Neural cell (in vitro differentiated cells): ENCODE data around the gene CXCR5. TPM values are rescaled to one million over a fixed set of nuclear protein-coding genes. Genes with fewer than 3 reads are reported as not detected.

Experiments used
- H2AFZ ChIP-seq: fragments of 200-600, 300-800 bp; sonication (generic), shearing (Covaris generic); 2 replicates; pipeline ENCODE4 v1.6.0; 2014; ENCODE audit warnings: low read depth, mild to moderate bottlenecking, antibody characterized with exemption, low read length, moderate library complexity
- H3F3A ChIP-seq: fragments of 200-600 bp; shearing (Covaris generic); 2 replicates; pipeline ENCODE4 v1.6.1; 2016; ENCODE audit warnings: mild to moderate bottlenecking, moderate library complexity, mixed read lengths, antibody characterized with exemption, low read length; ENCODE audit not compliant: insufficient read depth, poor library complexity, severe bottlenecking
- H3K27ac ChIP-seq: fragments of 200-600, 300-800 bp; sonication (generic), shearing (Covaris generic); 2 replicates; pipeline ENCODE4 v1.5.1; 2014; ENCODE audit warnings: mild to moderate bottlenecking, low read length, moderate library complexity
- H3K27me3 ChIP-seq: fragments of 300-800, 200-600 bp; sonication (generic), shearing (Covaris generic); 2 replicates; pipeline ENCODE4 v1.6.0; 2014; ENCODE audit warnings: mild to moderate bottlenecking, low read depth, low read length, moderate library complexity; ENCODE audit not compliant: insufficient read depth
- H3K36me3 ChIP-seq: fragments of 300-800, 200-600 bp; sonication (generic), shearing (Covaris generic); 2 replicates; pipeline ENCODE4 v1.5.1; 2014; ENCODE audit warnings: mild to moderate bottlenecking, antibody characterized with exemption, low read length, moderate library complexity; ENCODE audit not compliant: insufficient read depth
- H3K4me2 ChIP-seq: fragments of 300-800, 200-600 bp; sonication (generic), shearing (Covaris generic); 2 replicates; pipeline ENCODE4 v1.6.0; 2014; ENCODE audit warnings: mild to moderate bottlenecking, low read length
- H3K4me3 ChIP-seq: fragments of 300-800, 200-600 bp; sonication (generic), shearing (Covaris generic); 2 replicates; pipeline ENCODE4 v1.5.1; 2014; ENCODE audit warnings: mild to moderate bottlenecking, low read length, moderate library complexity
- H3K79me2 ChIP-seq: fragments of 200-600 bp; shearing (Covaris generic); replicated peaks from 2 replicates; pipeline ENCODE4 v1.6.0; 2014; ENCODE audit warnings: mild to moderate bottlenecking, low read length, moderate library complexity; ENCODE audit not compliant: insufficient read depth
- H3K9ac ChIP-seq: fragments of 300-800, 200-600 bp; sonication (generic), shearing (Covaris generic); 2 replicates; pipeline ENCODE4 v1.6.1; 2016; ENCODE audit warnings: mild to moderate bottlenecking, low read length, mixed read lengths
- H3K9me2 ChIP-seq: fragments of 200-600 bp; shearing (Covaris generic); 2 replicates; pipeline ENCODE4 v1.6.1; 2016; ENCODE audit warnings: mild to moderate bottlenecking, low read length, mixed read lengths; ENCODE audit not compliant: insufficient read depth
- H3K9me3 ChIP-seq: fragments of 200-600, 300-800 bp; sonication (generic), shearing (Covaris generic); 2 replicates; pipeline ENCODE4 v1.6.1; 2016; ENCODE audit warnings: mild to moderate bottlenecking, mixed run types, low read length, moderate library complexity, mixed read lengths
- H4K20me1 ChIP-seq: fragments of 200-600 bp; shearing (Covaris generic); 2 replicates; pipeline ENCODE4 v1.6.1; 2016; ENCODE audit warnings: mild to moderate bottlenecking, mixed run types; ENCODE audit not compliant: insufficient read depth
- CTCF ChIP-seq: fragments of 450-650 bp; IDR thresholded peaks from 2 replicates; pipeline ENCODE4 v1.5.1; 2014; ENCODE audit warnings: antibody characterized with exemption, mild to moderate bottlenecking, moderate library complexity; ENCODE audit not compliant: poor library complexity, severe bottlenecking
- EP300 ChIP-seq: fragments of 450-650 bp; conservative IDR thresholded peaks from 2 replicates; pipeline ENCODE4 v1.6.1; 2014; ENCODE audit warnings: antibody characterized with exemption, mild to moderate bottlenecking, moderate library complexity; ENCODE audit not compliant: poor library complexity, severe bottlenecking
- EZH2 ChIP-seq: fragments of 200-600, 300-800 bp; shearing (Covaris generic), sonication (generic); IDR thresholded peaks from 2 replicates; pipeline ENCODE4 v1.6.1; 2014; ENCODE audit warnings: antibody characterized with exemption, low read length, borderline replicate concordance, mild to moderate bottlenecking; ENCODE audit not compliant: insufficient read depth, poor library complexity, severe bottlenecking
- MXI1 ChIP-seq: fragments of 450-650 bp; conservative IDR thresholded peaks from 2 replicates; pipeline ENCODE4 v1.6.1; 2014; ENCODE audit warnings: antibody characterized with exemption, mild to moderate bottlenecking; ENCODE audit not compliant: poor library complexity, severe bottlenecking
- POLR2AphosphoS5 ChIP-seq: IDR thresholded peaks from 2 replicates; pipeline ENCODE4 v1.6.1; 2012
- RAD21 ChIP-seq: fragments of 450-650 bp; conservative IDR thresholded peaks from 2 replicates; pipeline ENCODE4 v1.6.1; 2014; ENCODE audit warnings: antibody characterized with exemption, mild to moderate bottlenecking, moderate library complexity
- REST ChIP-seq: IDR thresholded peaks from 2 replicates; pipeline ENCODE4 v1.6.1; 2012; ENCODE audit warnings: borderline replicate concordance
- SMC3 ChIP-seq: fragments of 450-650 bp; conservative IDR thresholded peaks from 2 replicates; pipeline ENCODE4 v1.6.1; 2014; ENCODE audit warnings: antibody characterized with exemption, mild to moderate bottlenecking, moderate library complexity; ENCODE audit not compliant: poor library complexity
- TAF1 ChIP-seq: IDR thresholded peaks from 2 replicates; pipeline ENCODE4 v1.6.1; 2012; ENCODE audit warnings: low read depth
- polyA plus RNA-seq: library from polyadenylated mRNA; depleted of rRNA; stranded (reverse); fragments of >200 nt; gene quantifications from 2 replicates; pipeline ENCODE4 v1.2.3, GENCODE V29; 2014

CXCR5 gene
- polyA plus RNA-seq, 1 donor from 2014 or later: not detected

- H4K20me1 ChIP-seq: no peaks in the 10 kb centered on the region
- H3K9ac ChIP-seq: peak overlapping the region; percentile 81
- H3K4me3 ChIP-seq: peak overlapping the region; percentile 67
- H3F3A ChIP-seq: no peaks in the 10 kb centered on the region
- no peaks in the 10 kb centered on the region for H3K36me3 ChIP-seq
- peaks cover 39% of the 10 kb centered on the region for H3K79me2 ChIP-seq
- H3K4me2 ChIP-seq: no peak overlapping the region
- no peaks in the 10 kb centered on the region for H3K9me3 ChIP-seq
- H3K27me3 ChIP-seq: no peaks in the 10 kb centered on the region
- H2AFZ ChIP-seq: no peak overlapping the region
- H3K9me2 ChIP-seq: no peaks in the 10 kb centered on the region
- TF ChIP-seq RAD21 (no peak), MXI1 (no peak)
- peak overlapping the region; percentile 94 for H3K27ac ChIP-seq
Observed at GRCh38 chr11:118911113-118911879, 27.6 kb downstream of the CXCR5 start.

- Histone ChIP-seq H2AFZ (no peak overlapping the region), H3K9me2 (no peaks in the 10 kb centered on the region), H3K79me2 (peaks cover 47% of the 10 kb centered on the region), H3K4me2 (no peak overlapping the region), H3K27me3 (no peaks in the 10 kb centered on the region), H3K27ac (no peak overlapping the region), H3K36me3 (no peaks in the 10 kb centered on the region), H3F3A (no peaks in the 10 kb centered on the region), H3K9ac (no peak overlapping the region), H3K9me3 (no peaks in the 10 kb centered on the region), H4K20me1 (no peaks in the 10 kb centered on the region), H3K4me3 (peak overlapping the region; percentile 67)
- no peak for TF ChIP-seq MXI1
- TF ChIP-seq SMC3: no peak
- no peak for TF ChIP-seq TAF1
- no peak for TF ChIP-seq POLR2AphosphoS5
Observed at GRCh38 chr11:118911880-118912741, 28.4 kb downstream of the CXCR5 start.

- H3K4me3 ChIP-seq: no peak overlapping the region
- no peaks in the 10 kb centered on the region for H3K9me3 ChIP-seq
- H3K79me2 ChIP-seq: peaks cover 44% of the 10 kb centered on the region
- no peak overlapping the region for H3K9ac ChIP-seq
- H3K27me3 ChIP-seq: no peaks in the 10 kb centered on the region
- H3K27ac ChIP-seq: no peak overlapping the region
- H3K4me2 ChIP-seq: no peak overlapping the region
- no peak for TF ChIP-seq SMC3
- no peak for TF ChIP-seq REST
- TF ChIP-seq POLR2AphosphoS5: no peak
- no peak for TF ChIP-seq TAF1
- no peak for TF ChIP-seq RAD21
- no peak for TF ChIP-seq EZH2
- TF ChIP-seq EP300: no peak
- TF ChIP-seq MXI1: no peak
- TF ChIP-seq CTCF: no peak
- H3K36me3 ChIP-seq: no peaks in the 10 kb centered on the region
- H3K9me2 ChIP-seq: no peaks in the 10 kb centered on the region
- H2AFZ ChIP-seq: no peak overlapping the region
- no peaks in the 10 kb centered on the region for H4K20me1 ChIP-seq
- H3F3A ChIP-seq: no peaks in the 10 kb centered on the region
Observed at GRCh38 chr11:118912742-118913410, 29.2 kb downstream of the CXCR5 start.
